HG03066 (cell line): Measurements from ENCODE around the gene LAMP2.
A peak's percentile ranks its signal among the peaks of the same experiment; 100 is the strongest.

Experiments used
- ATAC-seq: cut with Tn5 transposase; IDR thresholded peaks from one replicate; pipeline ENCODE4 v1.9.1; 2021; ENCODE audit warnings: low read depth; ENCODE audit not compliant: unreplicated experiment

Gene LAMP2

DNA sequence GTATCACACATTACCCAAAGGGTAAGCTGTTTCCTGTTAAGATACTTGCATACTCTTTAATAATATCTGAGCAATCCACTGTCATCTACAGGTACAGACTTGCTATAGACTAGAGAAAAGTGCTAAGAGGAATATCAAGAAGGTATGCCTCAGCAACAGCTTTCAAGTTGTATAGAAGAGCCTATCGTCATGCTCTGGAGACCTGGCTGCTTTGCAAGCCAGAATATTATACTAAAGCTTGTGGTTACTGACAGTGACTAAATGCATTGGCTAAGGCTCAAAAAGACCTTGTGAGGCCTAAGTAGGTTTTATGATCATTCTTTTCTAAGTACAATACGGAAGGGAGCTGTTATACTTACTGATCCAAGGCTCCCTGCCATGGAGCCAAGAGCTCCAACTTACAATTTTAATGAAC is 11.3 kb downstream of the LAMP2 start:
- ATAC-seq: peak; percentile 94

- no peak for ATAC-seq
Measured at GRCh38 chrX:120456973-120457372, 12.1 kb downstream of the LAMP2 start.

- ATAC-seq: no peak
Measured at GRCh38 chrX:120453985-120454384, 15.1 kb downstream of the LAMP2 start.

DNA sequence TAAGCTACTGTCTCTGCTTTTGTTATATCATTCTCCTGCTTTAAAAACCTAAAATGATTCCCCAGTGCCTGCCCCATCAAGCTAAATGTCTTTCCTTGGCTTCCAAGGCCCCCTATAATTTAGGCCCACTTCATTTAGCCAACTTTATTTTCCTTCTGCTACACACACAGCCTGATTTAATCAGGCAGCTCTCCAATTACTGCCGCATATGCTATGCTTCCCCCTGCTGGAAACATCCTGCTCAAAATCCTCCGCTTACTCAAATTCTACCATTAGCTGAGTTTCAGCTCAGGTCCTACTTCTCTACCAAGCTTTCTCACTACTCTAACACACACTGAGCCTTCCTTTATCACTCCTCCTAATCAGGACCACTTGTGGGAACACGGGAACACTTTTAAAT is 17.0 kb downstream of the LAMP2 start:
- no peak for ATAC-seq

GRCh38 chrX:120450163-120450562 is 18.9 kb downstream of the LAMP2 start:
- ATAC-seq: no peak

DNA sequence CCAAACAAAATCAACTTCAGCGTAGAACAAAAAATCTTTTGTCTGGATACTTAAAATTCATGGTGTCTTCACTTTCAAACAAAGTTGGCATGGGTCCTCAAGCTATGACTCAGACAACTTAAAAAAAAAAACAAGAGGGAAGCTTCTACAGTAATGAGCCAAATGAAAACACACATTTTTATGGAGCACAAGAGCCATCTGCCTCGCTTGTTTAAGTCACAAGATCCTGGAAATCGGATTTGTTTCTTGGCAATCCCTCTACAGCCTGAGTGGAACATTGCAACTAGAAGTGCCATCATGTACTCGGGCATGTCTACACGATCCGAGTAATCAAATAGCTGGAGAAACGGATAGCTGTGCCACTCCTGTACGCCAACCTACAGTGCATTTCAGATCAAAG is 22.6 kb downstream of the LAMP2 start:
- no peak for ATAC-seq

- ATAC-seq: no peak
Measured at GRCh38 chrX:120439921-120440320, 29.2 kb downstream of the LAMP2 start.

- ATAC-seq: no peak
Measured at GRCh38 chrX:120429776-120430540, 39.1 kb downstream of the LAMP2 start.

GRCh38 chrX:120428309-120428708 is 40.8 kb downstream of the LAMP2 start:
- no peak for ATAC-seq

DNA sequence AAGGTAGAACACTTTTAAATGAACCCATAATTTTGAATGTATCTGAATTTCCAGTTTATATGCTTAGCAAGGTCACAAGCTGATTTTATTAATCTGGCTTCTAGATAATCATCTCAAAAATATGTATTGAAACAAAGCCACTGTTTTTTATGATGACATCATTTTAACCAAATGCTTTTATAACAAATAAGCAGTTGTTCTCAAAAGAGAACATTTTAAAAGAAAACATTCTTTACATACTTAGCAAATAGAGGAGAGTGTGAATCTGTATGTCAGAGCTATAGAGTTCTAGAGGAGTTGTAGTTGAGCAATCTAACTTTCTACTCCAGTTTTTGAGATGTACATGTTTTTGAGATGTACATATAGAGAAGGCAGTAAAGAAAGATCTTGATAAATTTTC is 42.5 kb downstream of the LAMP2 start:
- ATAC-seq: no peak

GRCh38 chrX:120419463-120419862 is 49.6 kb downstream of the LAMP2 start:
- peak; percentile 63 for ATAC-seq

DNA sequence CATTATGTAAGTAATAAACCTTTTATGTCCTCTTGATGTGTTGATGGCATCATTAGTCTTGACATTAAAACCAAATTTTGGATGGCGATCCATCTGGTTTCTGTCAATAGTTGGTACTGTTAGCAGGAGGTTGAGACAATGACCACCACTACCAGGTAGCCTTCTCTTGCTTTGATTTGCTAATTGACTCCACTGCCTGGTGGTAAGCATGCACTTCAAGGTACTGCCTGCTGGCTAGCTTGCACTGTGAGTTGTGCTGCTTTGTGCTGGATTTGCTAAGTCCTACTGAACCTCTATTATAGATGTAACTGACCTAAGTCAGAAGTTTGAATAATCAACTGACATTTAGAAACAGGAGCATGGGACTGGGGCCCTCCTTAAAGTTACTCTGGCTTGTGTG is 60.9 kb downstream of the LAMP2 start:
- no peak for ATAC-seq

DNA sequence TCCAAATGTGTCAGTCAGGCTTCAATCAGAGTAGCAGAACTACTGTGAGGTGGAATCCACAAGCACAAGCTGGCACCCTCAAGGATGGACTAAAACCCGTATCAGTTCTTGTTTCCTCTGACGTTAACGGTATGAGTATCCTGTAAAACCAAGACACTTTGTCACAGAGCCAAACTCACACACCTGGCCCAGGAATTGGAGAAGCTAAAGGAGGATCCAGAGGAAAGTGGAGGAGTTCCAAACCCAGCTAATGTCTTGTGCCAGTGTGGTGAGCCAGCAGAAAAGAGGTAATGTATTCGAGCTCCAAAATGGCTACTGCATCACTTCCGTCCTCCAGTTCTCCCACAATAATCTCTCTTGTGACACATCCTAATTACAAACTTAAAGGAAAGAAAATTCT is 62.5 kb downstream of the LAMP2 start:
- no peak for ATAC-seq

DNA sequence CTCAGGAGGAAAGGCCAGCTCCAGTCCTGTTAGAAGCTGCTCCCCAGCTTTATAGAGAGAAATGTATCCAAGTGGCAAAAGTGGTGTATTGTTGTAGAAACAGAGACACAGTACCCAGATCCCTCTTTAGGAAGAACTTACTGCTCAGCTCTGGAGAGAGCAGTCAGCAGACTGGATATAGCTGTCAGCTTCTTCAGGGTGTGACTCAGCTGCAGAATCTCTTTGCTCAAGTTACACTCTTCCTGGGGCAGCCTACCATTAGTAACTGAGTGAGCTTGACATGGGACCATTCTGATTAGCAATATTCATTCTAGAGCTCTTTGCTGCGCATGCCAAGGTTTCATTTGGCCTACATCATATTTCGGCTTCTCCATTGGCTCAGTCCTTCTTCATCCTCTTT is 66.7 kb downstream of the LAMP2 start:
- no peak for ATAC-seq

DNA sequence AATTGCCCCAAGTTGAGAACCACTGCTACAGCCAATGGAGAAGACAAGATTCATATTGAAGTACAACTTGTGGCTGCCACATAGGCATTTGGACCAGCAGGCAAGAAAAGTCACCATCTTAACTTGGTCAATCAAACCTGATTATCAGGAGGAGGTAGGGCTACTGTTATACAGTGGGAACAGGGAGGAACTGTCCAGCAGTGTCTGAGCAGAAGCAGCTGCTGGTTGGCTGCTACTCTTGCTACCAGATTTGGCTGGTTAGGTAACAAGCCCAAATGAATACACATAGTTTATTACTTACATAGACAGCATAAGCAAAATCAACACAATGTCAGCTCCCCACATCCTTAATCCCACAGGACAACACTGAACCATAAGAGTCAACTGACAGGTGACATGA is 67.8 kb downstream of the LAMP2 start:
- ATAC-seq: no peak

GRCh38 chrX:120380699-120381098 is 88.4 kb downstream of the LAMP2 start:
- ATAC-seq: no peak

DNA sequence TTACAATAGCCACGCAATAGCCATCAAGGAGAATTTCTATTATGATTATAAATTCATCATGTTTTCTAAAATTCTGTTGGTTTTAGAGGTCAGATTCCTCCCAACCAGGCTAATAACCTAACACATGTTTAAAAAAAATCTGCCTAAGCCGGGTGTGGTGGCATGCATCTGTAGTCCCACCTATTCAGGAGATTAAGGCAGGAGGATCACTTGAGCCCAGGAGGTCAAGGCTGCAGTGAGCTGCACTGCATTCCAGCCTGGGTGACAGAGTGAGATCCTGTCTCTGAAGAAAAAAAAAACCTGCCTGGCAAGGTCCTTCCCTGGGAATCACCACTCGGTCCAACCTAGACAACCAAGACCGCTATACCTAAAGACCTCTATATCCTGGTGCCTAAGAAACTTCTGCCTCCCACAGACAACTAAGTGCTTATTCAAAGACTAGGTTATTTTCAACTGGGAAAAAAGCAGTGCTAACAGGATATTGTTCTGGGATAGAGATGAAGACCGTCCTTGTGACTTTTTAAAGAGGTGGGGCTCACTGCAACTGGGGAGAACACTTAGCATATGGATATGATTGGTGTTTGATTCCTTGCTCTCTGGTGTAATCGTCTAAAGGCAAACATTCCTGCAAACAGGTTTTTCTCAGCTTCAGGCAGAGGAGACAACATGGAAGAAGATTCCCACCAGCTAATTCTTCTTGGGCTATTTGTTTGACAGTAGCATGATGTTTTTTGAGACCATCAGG is 89.0 kb downstream of the LAMP2 start:
- no peak for ATAC-seq

- ATAC-seq: no peak
Measured at GRCh38 chrX:120378570-120378969, 90.5 kb downstream of the LAMP2 start.
